ENCODE measurements around the gene TSPEAR. TPM values are rescaled to one million over a fixed set of nuclear protein-coding genes. Genes with fewer than 3 reads are reported as not detected.
A peak's percentile ranks its signal among the peaks of the same experiment; 100 is the strongest.

Gene TSPEAR
- total RNA-seq, 1 donor from 2014 or later: not detected

DNA sequence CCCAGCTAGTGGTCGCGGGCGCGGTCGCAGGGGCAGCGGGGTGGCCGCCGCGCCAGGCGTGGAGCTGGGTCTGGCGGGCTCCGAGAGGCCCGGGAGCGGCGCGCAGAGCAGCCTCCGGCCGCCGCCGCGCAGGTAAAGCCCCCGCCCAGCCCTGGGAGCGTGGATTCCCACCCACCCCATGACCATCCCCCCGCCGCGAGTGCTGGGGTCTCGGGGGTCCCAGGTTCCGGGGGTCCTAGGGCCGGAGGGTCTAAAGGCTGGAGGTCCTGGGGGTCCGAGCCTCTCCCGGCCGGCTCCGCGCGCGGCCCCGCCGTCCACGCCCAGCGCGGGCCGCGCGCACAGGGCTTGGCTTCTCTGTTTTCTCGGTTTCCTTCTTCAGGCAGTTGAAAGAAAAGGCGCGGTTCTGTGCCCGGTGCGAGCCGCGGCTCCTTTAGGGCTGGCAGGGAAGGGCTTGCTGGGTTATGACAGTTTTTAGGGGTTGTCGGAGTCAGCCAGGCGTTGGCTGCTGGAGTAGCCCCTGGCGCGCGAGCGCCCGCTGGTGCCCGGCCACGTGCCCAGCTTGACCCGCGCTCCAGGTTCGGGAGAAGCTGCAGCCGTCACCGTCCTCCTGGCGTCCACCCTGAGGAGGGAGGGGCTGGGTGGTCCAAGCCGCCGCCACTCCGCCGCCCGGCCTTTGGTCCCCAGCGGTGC is 255.7 kb downstream of the TSPEAR start:
- H3K4me3 Mint-ChIP-seq (ENCODE audit: unreplicated experiment): peak overlapping the region; percentile 63
- H3K9me3 Mint-ChIP-seq (ENCODE audit: unreplicated experiment): peaks cover 6% of the 10 kb centered on the region
- TF ChIP-seq, protein P1, sequence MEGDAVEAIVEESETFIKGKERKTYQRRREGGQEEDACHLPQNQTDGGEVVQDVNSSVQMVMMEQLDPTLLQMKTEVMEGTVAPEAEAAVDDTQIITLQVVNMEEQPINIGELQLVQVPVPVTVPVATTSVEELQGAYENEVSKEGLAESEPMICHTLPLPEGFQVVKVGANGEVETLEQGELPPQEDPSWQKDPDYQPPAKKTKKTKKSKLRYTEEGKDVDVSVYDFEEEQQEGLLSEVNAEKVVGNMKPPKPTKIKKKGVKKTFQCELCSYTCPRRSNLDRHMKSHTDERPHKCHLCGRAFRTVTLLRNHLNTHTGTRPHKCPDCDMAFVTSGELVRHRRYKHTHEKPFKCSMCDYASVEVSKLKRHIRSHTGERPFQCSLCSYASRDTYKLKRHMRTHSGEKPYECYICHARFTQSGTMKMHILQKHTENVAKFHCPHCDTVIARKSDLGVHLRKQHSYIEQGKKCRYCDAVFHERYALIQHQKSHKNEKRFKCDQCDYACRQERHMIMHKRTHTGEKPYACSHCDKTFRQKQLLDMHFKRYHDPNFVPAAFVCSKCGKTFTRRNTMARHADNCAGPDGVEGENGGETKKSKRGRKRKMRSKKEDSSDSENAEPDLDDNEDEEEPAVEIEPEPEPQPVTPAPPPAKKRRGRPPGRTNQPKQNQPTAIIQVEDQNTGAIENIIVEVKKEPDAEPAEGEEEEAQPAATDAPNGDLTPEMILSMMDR (IDR thresholded peaks at IDR 0.05; ENCODE audit: partially characterized antibody, unreplicated experiment): no peak
- peaks cover 6% of the 10 kb centered on the region for H3K27me3 Mint-ChIP-seq (ENCODE audit: unreplicated experiment)
- H3K27ac Mint-ChIP-seq (ENCODE audit: unreplicated experiment): no peak overlapping the region
- no peak for DNase-seq
- H3K4me1 Mint-ChIP-seq (ENCODE audit: low read depth, unreplicated experiment): peaks cover 2% of the 10 kb centered on the region
- H3K36me3 Mint-ChIP-seq (ENCODE audit: unreplicated experiment): peaks cover 21% of the 10 kb centered on the region

DNA sequence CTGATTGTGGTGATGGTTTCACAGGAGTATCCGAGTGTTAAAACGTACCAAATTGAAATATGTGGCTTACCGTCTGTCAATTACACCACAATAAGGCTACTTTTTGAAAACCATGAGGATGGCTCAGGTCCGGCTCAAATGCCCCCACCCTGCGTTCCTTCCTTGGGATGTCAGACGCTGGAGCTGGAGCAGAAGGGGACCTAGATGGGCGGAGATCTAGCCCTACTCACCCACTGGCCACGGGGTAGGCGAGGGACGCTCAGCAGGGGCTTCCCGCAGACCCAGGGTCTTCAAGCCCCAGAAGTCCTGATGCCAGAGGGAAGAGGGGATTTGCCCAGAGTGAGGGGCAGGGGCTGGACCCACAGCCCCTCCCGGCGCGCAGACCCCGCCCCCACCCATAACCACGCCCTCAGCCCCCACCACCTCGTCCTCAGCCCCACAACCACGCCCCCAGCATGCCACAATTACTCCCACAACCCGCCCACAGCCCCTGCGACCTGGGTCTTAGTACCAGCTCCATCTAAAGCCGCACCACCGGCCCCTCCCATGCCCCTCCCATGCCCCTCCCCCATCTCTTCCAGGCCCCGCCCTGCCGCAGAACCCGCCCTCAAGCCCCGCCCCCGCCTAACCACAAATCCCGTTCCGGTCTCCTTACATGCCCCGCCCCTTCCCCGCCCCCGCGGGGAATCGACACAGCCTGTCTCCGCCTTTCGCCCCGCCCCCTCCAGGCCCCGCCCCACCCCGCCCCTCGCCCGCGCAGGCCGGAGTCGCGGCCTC is 256.4 kb downstream of the TSPEAR start, which contains the start of gene LRRC3:
Gene LRRC3, plus strand, starts transcription at position 764 of the 777 bp plus-strand sequence. CDS start 1,135 bp downstream, outside the sequence.
- H3K4me1 Mint-ChIP-seq (ENCODE audit: low read depth, unreplicated experiment): peaks cover 2% of the 10 kb centered on the region
- H3K36me3 Mint-ChIP-seq (ENCODE audit: unreplicated experiment): peaks cover 21% of the 10 kb centered on the region
- TF ChIP-seq, protein P1 (IDR thresholded peaks at IDR 0.05; ENCODE audit: partially characterized antibody, unreplicated experiment): no peak
- H3K27me3 Mint-ChIP-seq (ENCODE audit: unreplicated experiment): peaks cover 6% of the 10 kb centered on the region
- H3K27ac Mint-ChIP-seq (ENCODE audit: unreplicated experiment): peak within 1 kb of the TSS; percentile 43
- peak within 1 kb of the TSS; percentile 80 for H3K4me3 Mint-ChIP-seq (ENCODE audit: unreplicated experiment)
- peak; percentile 94 for DNase-seq
- H3K9me3 Mint-ChIP-seq (ENCODE audit: unreplicated experiment): peaks cover 6% of the 10 kb centered on the region

DNA sequence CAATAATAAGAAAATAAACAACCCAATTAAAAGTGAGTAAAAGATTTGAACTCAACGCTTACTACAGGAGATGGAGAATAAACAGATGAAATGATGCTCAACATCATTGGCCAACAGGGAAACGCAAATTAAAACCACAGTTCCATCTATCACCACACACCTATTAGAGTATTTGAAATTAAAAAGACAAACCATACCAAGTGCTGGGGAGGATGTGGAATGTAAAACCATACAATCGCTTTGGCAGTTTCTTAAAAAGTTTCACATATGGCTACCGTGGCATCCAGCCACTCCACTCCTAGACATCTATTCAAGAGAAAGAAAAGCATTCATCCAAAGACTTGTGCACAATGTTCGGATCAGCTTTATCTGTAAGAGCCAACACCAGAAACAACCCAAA is 257.3 kb downstream of the TSPEAR start:
- peaks cover 2% of the 10 kb centered on the region for H3K4me1 Mint-ChIP-seq (ENCODE audit: low read depth, unreplicated experiment)
- peak overlapping the region; percentile 80 for H3K4me3 Mint-ChIP-seq (ENCODE audit: unreplicated experiment)
- TF ChIP-seq, protein P1 (IDR thresholded peaks at IDR 0.05; ENCODE audit: partially characterized antibody, unreplicated experiment): no peak

DNA sequence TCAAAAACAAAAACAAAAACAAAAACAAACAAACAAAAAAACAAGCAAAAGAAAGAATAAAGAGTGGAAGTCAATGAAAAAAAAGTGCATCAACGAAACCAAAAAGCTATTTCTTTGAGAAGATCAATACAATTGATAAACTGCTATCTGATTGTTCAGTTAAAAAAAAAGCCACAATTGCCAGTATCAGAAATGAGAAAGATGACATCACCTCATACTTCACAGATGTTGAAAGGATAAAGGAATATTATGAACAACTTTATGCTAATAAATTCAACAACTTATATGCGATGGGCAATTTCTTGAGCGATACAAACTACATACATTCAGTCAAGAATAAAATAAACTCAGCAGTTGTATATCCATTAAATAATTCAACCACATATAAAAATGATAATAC is 258.3 kb downstream of the TSPEAR start:
- Mint-ChIP-seq H3K9me3 (ENCODE audit: unreplicated experiment) (peaks cover 6% of the 10 kb centered on the region), H3K4me3 (ENCODE audit: unreplicated experiment) (no peak overlapping the region), H3K36me3 (ENCODE audit: unreplicated experiment) (peaks cover 16% of the 10 kb centered on the region), H3K27me3 (ENCODE audit: unreplicated experiment) (peaks cover 2% of the 10 kb centered on the region), H3K4me1 (ENCODE audit: low read depth, unreplicated experiment) (peaks cover 2% of the 10 kb centered on the region), H3K27ac (ENCODE audit: unreplicated experiment) (no peak overlapping the region)
- DNase-seq: no peak
- TF ChIP-seq, protein P1 (IDR thresholded peaks at IDR 0.05; ENCODE audit: partially characterized antibody, unreplicated experiment): no peak

More for the DNA sequence above, 257.3 kb downstream of the TSPEAR start:
- H3K9me3 Mint-ChIP-seq (ENCODE audit: unreplicated experiment): peaks cover 6% of the 10 kb centered on the region
- peaks cover 4% of the 10 kb centered on the region for H3K27me3 Mint-ChIP-seq (ENCODE audit: unreplicated experiment)
- H3K27ac Mint-ChIP-seq (ENCODE audit: unreplicated experiment): peak overlapping the region; percentile 43
- no peak for DNase-seq
- peaks cover 21% of the 10 kb centered on the region for H3K36me3 Mint-ChIP-seq (ENCODE audit: unreplicated experiment)
